ENCODE measurements around the gene DSP. TPM values are rescaled to one million over a fixed set of nuclear protein-coding genes. Genes with fewer than 3 reads are reported as not detected.

Gene DSP
- total and polyA plus RNA-seq, 10 donors = 0.72 to 27.6 (median 15.0) TPM

DNA sequence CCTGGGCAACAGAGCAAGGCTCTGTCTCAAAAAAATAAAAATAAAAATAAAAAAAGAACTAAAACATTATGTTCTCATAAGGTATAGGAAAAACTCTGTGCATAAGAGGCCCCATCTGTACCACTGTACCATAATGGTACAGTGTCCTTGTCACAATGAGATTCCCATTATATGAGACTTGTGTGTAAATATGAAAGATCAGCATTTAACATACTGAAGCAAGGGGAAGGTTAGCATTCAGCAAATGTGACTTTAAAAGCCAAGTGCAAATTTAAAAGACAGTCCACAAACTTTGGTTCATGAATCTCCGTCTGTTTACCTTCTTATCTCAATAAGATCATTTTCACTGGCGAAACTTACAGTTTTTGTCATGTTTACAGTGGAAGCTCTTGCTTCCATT is 16.2 kb downstream of the DSP start:
- no peaks in the 10 kb centered on the region for H3K4me1 ChIP-seq
- H3K27me3 ChIP-seq (replicated peaks in 1 of 7) = peaks cover 0 to 5% (median 0%) of the 10 kb centered on the region in 7 donors
- TF ChIP-seq, protein P1, sequence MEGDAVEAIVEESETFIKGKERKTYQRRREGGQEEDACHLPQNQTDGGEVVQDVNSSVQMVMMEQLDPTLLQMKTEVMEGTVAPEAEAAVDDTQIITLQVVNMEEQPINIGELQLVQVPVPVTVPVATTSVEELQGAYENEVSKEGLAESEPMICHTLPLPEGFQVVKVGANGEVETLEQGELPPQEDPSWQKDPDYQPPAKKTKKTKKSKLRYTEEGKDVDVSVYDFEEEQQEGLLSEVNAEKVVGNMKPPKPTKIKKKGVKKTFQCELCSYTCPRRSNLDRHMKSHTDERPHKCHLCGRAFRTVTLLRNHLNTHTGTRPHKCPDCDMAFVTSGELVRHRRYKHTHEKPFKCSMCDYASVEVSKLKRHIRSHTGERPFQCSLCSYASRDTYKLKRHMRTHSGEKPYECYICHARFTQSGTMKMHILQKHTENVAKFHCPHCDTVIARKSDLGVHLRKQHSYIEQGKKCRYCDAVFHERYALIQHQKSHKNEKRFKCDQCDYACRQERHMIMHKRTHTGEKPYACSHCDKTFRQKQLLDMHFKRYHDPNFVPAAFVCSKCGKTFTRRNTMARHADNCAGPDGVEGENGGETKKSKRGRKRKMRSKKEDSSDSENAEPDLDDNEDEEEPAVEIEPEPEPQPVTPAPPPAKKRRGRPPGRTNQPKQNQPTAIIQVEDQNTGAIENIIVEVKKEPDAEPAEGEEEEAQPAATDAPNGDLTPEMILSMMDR (IDR thresholded peaks at IDR 0.05 in 8 of 11, conservative IDR thresholded peaks at IDR 0.05 in 3 of 11) = no peak
- TF ChIP-seq POLR2AphosphoS5 (IDR thresholded peaks at IDR 0.05) (no peak), POLR2A (IDR thresholded peaks at IDR 0.05) (no peak)
- no peak overlapping the region for H3K4me3 ChIP-seq
- WGBS, 5 donors = 93 to 99% (median 95%) methylated on average over 2 of the region's 2 CpGs
- H3K9me3 ChIP-seq = no peaks in the 10 kb centered on the region
- intact Hi-C loops (cut with DNase I; ENCODE audit: low total_unique reads) = no loop called here
- peaks cover 0 to 7% (median 0%) of the 10 kb centered on the region in 6 donors for H3K36me3 ChIP-seq
- DNase-seq = no peak
- no peak overlapping the region for H3K27ac ChIP-seq

DNA sequence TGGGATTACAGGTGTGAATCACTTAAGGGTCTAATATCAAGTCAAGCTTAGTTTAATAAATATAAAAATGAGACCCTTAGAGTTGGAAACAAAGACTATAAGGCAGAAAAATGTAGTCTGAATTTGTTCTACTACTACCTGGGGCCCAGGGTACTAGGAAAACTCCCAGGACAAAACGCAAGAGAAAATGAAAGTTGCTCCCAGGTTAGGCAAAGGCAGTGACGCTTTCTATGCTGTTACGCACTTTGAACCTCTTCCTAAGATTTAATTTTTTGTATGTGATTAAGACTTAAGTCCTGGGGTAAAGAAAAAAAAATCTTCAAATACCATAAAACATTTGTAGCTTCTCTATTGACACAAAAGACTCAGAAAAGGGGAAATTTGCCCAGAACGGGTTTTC is 17.3 kb downstream of the DSP start:
- H3K36me3 ChIP-seq = peaks cover 0 to 7% (median 0%) of the 10 kb centered on the region in 6 donors
- DNase-seq = no peak
- peaks cover 0 to 9% (median 0%) of the 10 kb centered on the region in 7 donors for H3K27me3 ChIP-seq (replicated peaks in 1 of 7)
- no peak overlapping the region for H3K27ac ChIP-seq
- TF ChIP-seq POLR2AphosphoS5 (IDR thresholded peaks at IDR 0.05) (no peak), POLR2A (IDR thresholded peaks at IDR 0.05) (no peak)
- TF ChIP-seq, protein P1 (IDR thresholded peaks at IDR 0.05 in 8 of 11, conservative IDR thresholded peaks at IDR 0.05 in 3 of 11) = no peak
- H3K4me1 ChIP-seq = no peaks in the 10 kb centered on the region
- no peak overlapping the region for H3K4me3 ChIP-seq
- H3K9me3 ChIP-seq = no peaks in the 10 kb centered on the region
- intact Hi-C loops (cut with DNase I; ENCODE audit: low total_unique reads) = no loop called here
- 74 to 86% (median 79%) methylated on average over 4 of the region's 4 CpGs for WGBS, 5 donors

DNA sequence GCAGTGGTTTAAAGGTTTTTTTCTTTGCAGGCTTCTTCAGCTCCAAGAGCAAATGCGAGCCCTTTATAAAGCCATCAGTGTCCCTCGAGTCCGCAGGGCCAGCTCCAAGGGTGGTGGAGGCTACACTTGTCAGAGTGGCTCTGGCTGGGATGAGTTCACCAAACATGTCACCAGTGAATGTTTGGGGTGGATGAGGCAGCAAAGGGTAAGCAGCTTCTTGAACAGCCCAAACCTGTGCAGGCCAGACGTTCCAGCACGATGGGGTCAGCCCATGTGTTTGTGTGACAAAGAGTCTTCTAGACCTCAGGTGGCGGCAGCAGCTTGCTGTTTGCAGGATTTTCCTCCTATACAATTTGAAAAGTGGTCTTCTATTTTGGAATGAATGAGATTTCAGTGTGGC is 17.7 kb downstream of the DSP start:
- peaks cover 0 to 7% (median 0%) of the 10 kb centered on the region in 6 donors for H3K36me3 ChIP-seq
- H3K27me3 ChIP-seq (replicated peaks in 1 of 7) = peaks cover 0 to 11% (median 0%) of the 10 kb centered on the region in 7 donors
- TF ChIP-seq POLR2AphosphoS5 (IDR thresholded peaks at IDR 0.05) (no peak), POLR2A (IDR thresholded peaks at IDR 0.05) (no peak)
- TF ChIP-seq, protein P1 (IDR thresholded peaks at IDR 0.05 in 8 of 11, conservative IDR thresholded peaks at IDR 0.05 in 3 of 11) = no peak
- 84 to 95% (median 88%) methylated on average over 5 to 6 of the region's 6 CpGs for WGBS, 5 donors
- intact Hi-C loops (cut with DNase I; ENCODE audit: low total_unique reads) = no loop called here
- H3K4me1 ChIP-seq = no peaks in the 10 kb centered on the region
- DNase-seq = no peak
- no peak overlapping the region for H3K4me3 ChIP-seq
- H3K27ac ChIP-seq = no peak overlapping the region
- no peaks in the 10 kb centered on the region for H3K9me3 ChIP-seq

DNA sequence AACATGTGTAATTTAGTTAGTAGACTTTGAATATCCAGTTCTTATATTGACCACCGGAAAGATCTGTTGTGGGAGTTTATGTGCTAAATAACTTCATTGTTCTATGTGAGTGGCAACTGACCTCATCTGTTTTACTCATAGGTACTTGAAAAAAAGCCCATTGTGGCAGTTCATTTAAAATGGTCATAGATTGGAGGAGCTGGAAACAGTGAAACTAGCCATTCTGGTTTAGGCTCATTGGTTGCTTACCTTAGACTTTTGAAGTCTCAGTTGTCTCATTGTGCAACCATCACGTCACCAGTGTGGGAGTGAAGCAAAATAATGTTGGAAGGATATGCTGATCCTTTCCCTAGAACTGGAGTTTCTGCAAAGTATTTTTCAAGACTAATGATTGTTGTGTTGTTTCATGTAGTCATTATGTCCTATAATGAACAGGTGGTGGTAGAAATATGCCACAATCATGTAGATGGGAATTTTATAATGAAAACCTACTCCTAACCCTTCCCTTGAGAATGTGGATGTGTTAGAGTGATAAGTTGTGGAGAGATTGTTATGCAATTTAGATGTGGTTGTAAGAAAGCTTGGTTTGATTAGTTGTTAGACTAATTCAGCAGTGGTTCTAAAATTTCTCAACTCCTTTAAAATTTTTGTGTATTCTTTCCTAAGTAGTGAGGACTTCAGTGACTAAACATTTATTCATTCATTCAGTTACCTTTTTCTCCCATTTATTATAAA is 18.3 kb downstream of the DSP start:
- TF ChIP-seq, protein P1 (IDR thresholded peaks at IDR 0.05 in 8 of 11, conservative IDR thresholded peaks at IDR 0.05 in 3 of 11) = no peak
- TF ChIP-seq POLR2AphosphoS5 (IDR thresholded peaks at IDR 0.05) (no peak), POLR2A (IDR thresholded peaks at IDR 0.05) (no peak)
- H3K27me3 ChIP-seq (replicated peaks in 1 of 7) = peaks cover 0 to 11% (median 0%) of the 10 kb centered on the region in 7 donors
- H3K36me3 ChIP-seq = peaks cover 0 to 7% (median 0%) of the 10 kb centered on the region in 6 donors
- H3K9me3 ChIP-seq = no peaks in the 10 kb centered on the region
- H3K4me1 ChIP-seq = no peaks in the 10 kb centered on the region
- intact Hi-C loops (cut with DNase I; ENCODE audit: low total_unique reads) = no loop called here
- no peak overlapping the region for H3K27ac ChIP-seq
- DNase-seq = no peak
- 68 to 80% (median 74%) methylated on average over 2 of the region's 2 CpGs for WGBS, 5 donors
- no peak overlapping the region for H3K4me3 ChIP-seq

All from spleen (tissue), 11 donors.